HEK293 (cell line): ENCODE data around the gene NFKBIL1.

Source experiments
- CTCF ChIA-PET: fragments of 350-600 bp; formaldehyde crosslinking; extraction: SDS; loops from one replicate; lab custom pipeline; 2021; ENCODE audit warnings: antibody characterized with exemption; lab: Yijun Ruan, JAX
- POLR2A ChIA-PET: fragments of 300-600 bp; formaldehyde crosslinking; extraction: SDS; loops from one replicate; lab custom pipeline; 2020; ENCODE audit warnings: antibody characterized with exemption, inconsistent platforms; lab: Yijun Ruan, JAX
- H3K27ac ChIP-seq: fragments of 200-500 bp; sonication (Bioruptor generic); 2 replicates; pipeline ENCODE4 v1.5.1; 2014; ENCODE audit warnings: low read depth, low read length, control low read depth, inconsistent platforms; ENCODE audit errors: extremely low read depth
- H3K36me3 ChIP-seq, 2 experiments: fragments of 200-500 bp in 1 of 2; sonication (Bioruptor generic) in 1 of 2; 1 replicate in 1 of 2; 2 replicates in 1 of 2; pipeline ENCODE4 v1.5.1; 2014 to 2017; ENCODE audit warnings: inconsistent platforms in 2 of 2, low read length in 2 of 2; ENCODE audit not compliant: control insufficient read depth in 2 of 2, insufficient read depth in 1 of 2
- H3K4me1 ChIP-seq: fragments of 200-500 bp; sonication (Bioruptor generic); 2 replicates; pipeline ENCODE4 v1.5.1; 2014; ENCODE audit warnings: mild to moderate bottlenecking, low read length, inconsistent platforms; ENCODE audit not compliant: control insufficient read depth, insufficient read depth
- H3K4me3 ChIP-seq: 2 replicates; pipeline ENCODE4 v1.5.1; 2011; ENCODE audit warnings: low read depth, mild to moderate bottlenecking, control low read depth, low read length, moderate library complexity
- H3K9me3 ChIP-seq: fragments of 200-500 bp; sonication (Bioruptor generic); 2 replicates; pipeline ENCODE4 v1.5.1; 2014; ENCODE audit warnings: low read depth, low read length, inconsistent platforms; ENCODE audit not compliant: control insufficient read depth, insufficient read depth
- IKZF3 ChIP-seq: fragments of 450-650 bp; IDR thresholded peaks from 2 replicates; pipeline ENCODE4 v1.5.0; 2018; ENCODE audit warnings: missing biosample characterization, mild to moderate bottlenecking, missing genetic modification characterization, moderate library complexity
- SCRT2 ChIP-seq: fragments of 450-650 bp; formaldehyde crosslinking; IDR thresholded peaks from 2 replicates; pipeline ENCODE4 v1.5.1; 2016; ENCODE audit warnings: missing biosample characterization, missing genetic modification characterization
- SP2 ChIP-seq: fragments of 450-650 bp; formaldehyde crosslinking; IDR thresholded peaks from 2 replicates; pipeline ENCODE4 v1.5.1; 2016; ENCODE audit warnings: missing biosample characterization, missing genetic modification characterization
- WT1 ChIP-seq: fragments of 450-650 bp; formaldehyde crosslinking; IDR thresholded peaks from 2 replicates; pipeline ENCODE4 v1.5.1; 2016; ENCODE audit warnings: missing biosample characterization, missing genetic modification characterization
- ZBTB17 ChIP-seq: fragments of 450-650 bp; formaldehyde crosslinking; IDR thresholded peaks from 2 replicates; pipeline ENCODE4 v1.5.1; 2016; ENCODE audit warnings: missing biosample characterization, missing genetic modification characterization
- ZNF140 ChIP-seq: fragments of 450-650 bp; formaldehyde crosslinking; IDR thresholded peaks from 2 replicates; pipeline ENCODE4 v1.5.1; 2016; ENCODE audit warnings: missing biosample characterization, missing genetic modification characterization
- ZNF600 ChIP-seq: fragments of 450-650 bp; formaldehyde crosslinking; IDR thresholded peaks from 2 replicates; pipeline ENCODE4 v1.5.1; 2016; ENCODE audit warnings: missing biosample characterization, missing genetic modification characterization
- ZSCAN16 ChIP-seq: fragments of 450-650 bp; formaldehyde crosslinking; IDR thresholded peaks from 2 replicates; pipeline ENCODE4 v1.5.1; 2016; ENCODE audit warnings: missing biosample characterization, missing genetic modification characterization
- TF ChIP-seq, protein P1 (sequence below): fragments of 450-650 bp; formaldehyde crosslinking; IDR thresholded peaks from 2 replicates; pipeline ENCODE4 v1.5.1; 2016; ENCODE audit warnings: missing biosample characterization, missing genetic modification characterization
- TF ChIP-seq, protein P2 (sequence below): fragments of 450-650 bp; formaldehyde crosslinking; IDR thresholded peaks from 2 replicates; pipeline ENCODE4 v1.5.1; 2016; ENCODE audit warnings: missing biosample characterization, missing genetic modification characterization
- TF ChIP-seq, protein P3 (sequence below): fragments of 450-650 bp; formaldehyde crosslinking; IDR thresholded peaks from 2 replicates; pipeline ENCODE4 v1.5.1; 2016; ENCODE audit warnings: missing biosample characterization, missing genetic modification characterization

Gene NFKBIL1

DNA sequence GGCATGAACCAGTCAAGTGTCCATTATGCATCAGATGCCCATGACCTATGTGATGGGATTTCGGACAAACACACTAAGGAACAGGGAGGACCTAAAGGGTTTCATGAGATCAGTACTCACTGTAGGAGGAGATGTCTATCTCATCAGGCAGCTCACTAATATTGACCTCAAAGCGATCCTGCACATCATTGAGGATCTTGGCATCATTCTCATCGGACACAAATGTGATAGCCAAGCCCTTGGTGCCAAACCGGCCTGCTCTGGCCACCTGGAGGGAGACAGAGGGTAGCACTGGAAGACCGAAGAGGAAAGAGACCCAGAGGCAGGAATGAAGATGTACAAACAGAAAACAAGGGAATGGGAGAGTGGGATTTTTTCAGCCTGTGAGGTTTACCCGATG is 16.7 kb upstream of the NFKBIL1 start:
- Histone ChIP-seq H3K4me3 (no peak overlapping the region), H3K27ac (0 out of 2 replicates have a peak overlapping the region, but pooled peaks have one; percentile 12), H3K4me1 (peaks cover 2% of the 10 kb centered on the region), H3K36me3 (peaks cover 48 to 67% of the 10 kb centered on the region in 2 experiments), H3K9me3 (no peaks in the 10 kb centered on the region)
- TF ChIP-seq ZNF600 (tag by site-specific recombination) (peak; percentile 56; the same call in 1 of the 2 replicates), ZSCAN16 (tag by site-specific recombination) (no peak), ZBTB17 (peak; percentile 56; the same call in 1 of the 2 replicates), WT1 (tag by site-specific recombination) (peak; percentile 8; the same call in 1 of the 2 replicates), ZNF140 (tag by site-specific recombination) (no peak)
- TF ChIP-seq, protein P1, sequence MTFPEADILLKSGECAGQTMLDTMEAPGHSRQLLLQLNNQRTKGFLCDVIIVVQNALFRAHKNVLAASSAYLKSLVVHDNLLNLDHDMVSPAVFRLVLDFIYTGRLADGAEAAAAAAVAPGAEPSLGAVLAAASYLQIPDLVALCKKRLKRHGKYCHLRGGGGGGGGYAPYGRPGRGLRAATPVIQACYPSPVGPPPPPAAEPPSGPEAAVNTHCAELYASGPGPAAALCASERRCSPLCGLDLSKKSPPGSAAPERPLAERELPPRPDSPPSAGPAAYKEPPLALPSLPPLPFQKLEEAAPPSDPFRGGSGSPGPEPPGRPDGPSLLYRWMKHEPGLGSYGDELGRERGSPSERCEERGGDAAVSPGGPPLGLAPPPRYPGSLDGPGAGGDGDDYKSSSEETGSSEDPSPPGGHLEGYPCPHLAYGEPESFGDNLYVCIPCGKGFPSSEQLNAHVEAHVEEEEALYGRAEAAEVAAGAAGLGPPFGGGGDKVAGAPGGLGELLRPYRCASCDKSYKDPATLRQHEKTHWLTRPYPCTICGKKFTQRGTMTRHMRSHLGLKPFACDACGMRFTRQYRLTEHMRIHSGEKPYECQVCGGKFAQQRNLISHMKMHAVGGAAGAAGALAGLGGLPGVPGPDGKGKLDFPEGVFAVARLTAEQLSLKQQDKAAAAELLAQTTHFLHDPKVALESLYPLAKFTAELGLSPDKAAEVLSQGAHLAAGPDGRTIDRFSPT: no peak
- POLR2A ChIA-PET: interaction anchor here (2.1 to 6.3 kb wide), 2 partner anchors 11 to 16 kb away, joined by 6 to 112 read pairs; partner anchors contain the start of genes ATP6V1G2 and DDX39B
- CTCF ChIA-PET: no interaction called here

DNA sequence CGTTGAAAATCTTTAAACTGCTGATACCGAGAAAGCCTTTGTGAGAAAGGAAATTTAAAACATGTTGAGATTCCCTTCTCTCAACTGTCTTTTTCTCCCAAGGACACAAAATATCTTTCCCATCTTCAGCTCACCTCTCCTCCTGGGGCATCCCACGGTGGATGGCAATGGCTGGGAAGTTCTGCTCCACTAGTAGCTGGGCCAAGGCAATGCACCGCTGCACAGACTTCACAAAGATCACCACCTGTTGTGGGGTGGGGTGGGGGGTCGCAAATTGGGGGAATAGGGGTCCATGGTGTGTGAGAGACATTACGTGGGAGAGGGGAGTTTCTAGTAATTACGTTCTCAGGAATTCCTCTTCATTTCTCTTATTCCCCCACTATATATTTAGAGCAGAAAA is 16.2 kb upstream of the NFKBIL1 start:
- no peaks in the 10 kb centered on the region for H3K9me3 ChIP-seq
- no peaks in the 10 kb centered on the region; the same call in 1 of the 2 replicates for H3K4me1 ChIP-seq
- TF ChIP-seq SCRT2 (peak; percentile 41; the same call in 1 of the 2 replicates), SP2 (tag by site-specific recombination) (no peak)
- H3K4me3 ChIP-seq: no peak overlapping the region
- POLR2A ChIA-PET: interaction anchor here (0.8 to 6.3 kb wide), 4 partner anchors 10 to 68 kb away, joined by 3 to 112 read pairs (median 6); partner anchors contain the start of genes ATP6V1G2, DDX39B and MICB
- H3K27ac ChIP-seq: 0 out of 2 replicates have a peak overlapping the region, but pooled peaks have one; percentile 12
- CTCF ChIA-PET: interaction anchor here (0.8 to 1.6 kb wide), 3 partner anchors 14 to 159 kb away, joined by 3 read pairs; no protein-coding TSS in a partner anchor
- H3K36me3 ChIP-seq: peaks cover 53 to 72% of the 10 kb centered on the region in 2 experiments

DNA sequence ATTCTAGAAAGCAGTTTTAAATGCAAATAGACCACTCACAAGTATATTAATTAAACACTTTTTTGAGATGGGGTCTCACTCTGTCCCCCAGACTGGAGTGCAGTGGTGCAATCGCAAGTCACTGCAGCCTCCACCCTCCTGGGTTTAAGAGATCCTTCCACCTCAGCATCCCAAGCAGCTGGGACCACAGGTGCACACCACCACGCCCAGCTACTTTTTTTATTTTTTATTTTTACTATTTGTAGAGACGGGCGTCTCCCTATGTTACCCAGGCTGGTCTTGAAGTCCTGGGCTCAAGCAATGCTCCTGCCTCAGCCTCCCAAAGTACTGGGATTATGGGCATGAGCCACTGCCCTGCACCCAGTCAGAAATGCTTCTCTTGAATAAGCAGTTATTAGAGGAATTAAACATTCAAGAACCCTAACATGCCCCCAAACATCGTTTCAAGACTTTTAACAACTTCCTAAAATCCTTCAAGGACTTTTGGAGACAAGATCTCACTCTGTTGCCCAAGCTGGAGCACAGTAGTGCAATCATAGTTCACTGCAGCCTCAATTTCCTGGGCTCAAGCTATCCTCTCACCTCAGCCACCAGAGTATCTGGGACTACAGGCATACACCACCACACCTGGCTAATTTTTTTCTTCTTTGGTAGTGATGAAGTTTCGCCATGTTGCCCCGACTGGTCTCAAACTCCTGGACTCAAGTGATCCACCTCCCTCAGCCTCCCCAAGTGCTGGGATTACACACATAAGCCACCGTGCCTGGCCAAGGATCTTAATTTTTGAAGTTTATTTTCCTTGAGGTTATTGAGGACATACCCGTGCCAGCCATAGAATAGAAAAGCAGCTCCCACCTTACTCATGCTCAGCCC is 15.4 kb upstream of the NFKBIL1 start:
- POLR2A ChIA-PET: interaction anchor here (0.6 to 6.3 kb wide), 8 partner anchors 10 to 1440 kb away, joined by 3 to 112 read pairs (median 4); partner anchors contain the start of genes ATP6V1G2, DDX39B, LSM2 and MICB
- Histone ChIP-seq H3K4me1 (no peaks in the 10 kb centered on the region; the same call in 1 of the 2 replicates), H3K9me3 (no peaks in the 10 kb centered on the region), H3K4me3 (no peak overlapping the region), H3K27ac (no peak overlapping the region), H3K36me3 (peaks cover 62 to 80% of the 10 kb centered on the region in 2 experiments)
- peak; percentile 43; the same call in 1 of the 2 replicates for TF ChIP-seq WT1 (tag by site-specific recombination)
- TF ChIP-seq, protein P2, sequence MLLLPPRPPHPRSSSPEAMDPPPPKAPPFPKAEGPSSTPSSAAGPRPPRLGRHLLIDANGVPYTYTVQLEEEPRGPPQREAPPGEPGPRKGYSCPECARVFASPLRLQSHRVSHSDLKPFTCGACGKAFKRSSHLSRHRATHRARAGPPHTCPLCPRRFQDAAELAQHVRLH (tag by site-specific recombination): no peak
- TF ChIP-seq IKZF3: 0 out of 2 replicates have a peak, but pooled peaks have one; percentile 5
- TF ChIP-seq, protein P3, sequence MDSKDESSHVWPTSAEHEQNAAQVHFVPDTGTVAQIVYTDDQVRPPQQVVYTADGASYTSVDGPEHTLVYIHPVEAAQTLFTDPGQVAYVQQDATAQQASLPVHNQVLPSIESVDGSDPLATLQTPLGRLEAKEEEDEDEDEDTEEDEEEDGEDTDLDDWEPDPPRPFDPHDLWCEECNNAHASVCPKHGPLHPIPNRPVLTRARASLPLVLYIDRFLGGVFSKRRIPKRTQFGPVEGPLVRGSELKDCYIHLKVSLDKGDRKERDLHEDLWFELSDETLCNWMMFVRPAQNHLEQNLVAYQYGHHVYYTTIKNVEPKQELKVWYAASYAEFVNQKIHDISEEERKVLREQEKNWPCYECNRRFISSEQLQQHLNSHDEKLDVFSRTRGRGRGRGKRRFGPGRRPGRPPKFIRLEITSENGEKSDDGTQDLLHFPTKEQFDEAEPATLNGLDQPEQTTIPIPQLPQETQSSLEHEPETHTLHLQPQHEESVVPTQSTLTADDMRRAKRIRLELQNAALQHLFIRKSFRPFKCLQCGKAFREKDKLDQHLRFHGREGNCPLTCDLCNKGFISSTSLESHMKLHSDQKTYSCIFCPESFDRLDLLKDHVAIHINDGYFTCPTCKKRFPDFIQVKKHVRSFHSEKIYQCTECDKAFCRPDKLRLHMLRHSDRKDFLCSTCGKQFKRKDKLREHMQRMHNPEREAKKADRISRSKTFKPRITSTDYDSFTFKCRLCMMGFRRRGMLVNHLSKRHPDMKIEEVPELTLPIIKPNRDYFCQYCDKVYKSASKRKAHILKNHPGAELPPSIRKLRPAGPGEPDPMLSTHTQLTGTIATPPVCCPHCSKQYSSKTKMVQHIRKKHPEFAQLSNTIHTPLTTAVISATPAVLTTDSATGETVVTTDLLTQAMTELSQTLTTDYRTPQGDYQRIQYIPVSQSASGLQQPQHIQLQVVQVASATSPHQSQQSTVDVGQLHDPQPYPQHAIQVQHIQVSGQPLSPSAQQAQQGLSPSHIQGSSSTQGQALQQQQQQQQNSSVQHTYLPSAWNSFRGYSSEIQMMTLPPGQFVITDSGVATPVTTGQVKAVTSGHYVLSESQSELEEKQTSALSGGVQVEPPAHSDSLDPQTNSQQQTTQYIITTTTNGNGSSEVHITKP (tag by site-specific recombination): peak; percentile 74
- CTCF ChIA-PET: interaction anchor here (0.8 to 1.6 kb wide), 4 partner anchors 15 to 158 kb away, joined by 3 read pairs; partner anchors contain the start of gene ATP6V1G2
